Activated naive CD8-positive, alpha-beta T cell treated with anti-CD3 and anti-CD28 coated beads for 36 hours (primary cell): ENCODE measurements around the gene GREM2. TPM values are rescaled to one million over a fixed set of nuclear protein-coding genes. Genes with fewer than 3 reads are reported as not detected.

Experiments used
- DNase-seq: peaks from one replicate; pipeline ENCODE4 v3.0.0; 2021
- H3K27ac Mint-ChIP-seq: one replicate; pipeline ENCODE4 v1.8.0; 2022; ENCODE audit warnings: mild to moderate bottlenecking, moderate library complexity, mixed read lengths
- H3K27me3 Mint-ChIP-seq: one replicate; pipeline ENCODE4 v1.8.0; 2022; ENCODE audit warnings: mild to moderate bottlenecking, mixed read lengths
- H3K36me3 Mint-ChIP-seq: one replicate; pipeline ENCODE4 v1.8.0; 2021; ENCODE audit warnings: mild to moderate bottlenecking, mixed read lengths
- H3K4me1 Mint-ChIP-seq: one replicate; pipeline ENCODE4 v1.8.0; 2021; ENCODE audit warnings: mixed read lengths
- H3K4me3 Mint-ChIP-seq: one replicate; pipeline ENCODE4 v1.8.0; 2022; ENCODE audit warnings: mild to moderate bottlenecking, moderate library complexity, mixed read lengths
- H3K9me3 Mint-ChIP-seq: one replicate; pipeline ENCODE4 v1.8.0; 2022; ENCODE audit warnings: mixed read lengths
- total RNA-seq, 2 experiments: library from RNA; stranded (reverse); gene quantifications; one replicate each; pipeline ENCODE4 v1.2.3, GENCODE V29; 2021

The GREM2 gene
- not detected for total RNA-seq

DNA sequence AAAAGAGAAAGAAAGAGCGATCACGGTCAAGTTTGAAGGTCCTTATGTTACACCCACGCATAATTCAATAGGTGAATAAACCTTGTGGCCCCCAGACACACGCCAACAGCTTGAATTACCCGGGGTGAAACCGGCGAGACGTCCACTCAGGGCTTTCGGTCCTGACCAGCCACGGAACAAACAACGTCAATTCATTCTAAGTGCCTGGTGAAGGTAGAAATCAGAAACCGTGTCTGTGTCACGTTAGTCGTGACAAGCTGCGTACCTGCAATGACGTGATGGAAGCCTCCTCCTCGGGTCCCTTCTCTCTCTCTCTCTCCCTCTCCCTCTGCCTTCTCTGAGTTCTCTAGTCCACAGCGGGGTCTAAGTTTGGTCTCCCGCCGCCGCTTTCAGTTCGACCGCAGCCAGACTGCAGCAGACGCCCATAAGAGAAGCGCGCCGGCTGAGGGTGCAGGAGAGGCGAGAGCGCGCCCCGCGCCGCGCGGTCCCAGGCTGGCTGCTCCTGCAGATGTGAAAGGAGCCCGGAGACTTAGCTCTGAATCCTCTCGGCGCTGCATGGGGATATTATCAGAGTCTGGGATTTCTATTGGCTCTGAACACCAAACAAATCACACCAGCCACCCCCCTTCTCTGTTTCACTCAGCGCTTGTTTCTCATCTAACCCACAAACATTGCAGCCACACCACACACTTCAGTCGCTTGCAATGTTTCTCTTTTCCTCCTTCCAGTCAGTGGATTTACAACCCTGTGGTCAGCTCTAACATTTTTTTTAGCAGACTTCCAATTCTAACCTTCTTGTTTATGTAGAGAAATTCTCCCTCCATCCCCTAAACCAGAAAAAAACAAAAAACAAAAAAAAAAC lies at the start of gene GREM2:
Gene GREM2, minus strand, starts transcription at position 537 of the 862 bp plus-strand sequence. CDS start 118,680 bp downstream, outside the sequence.
- peak; percentile 41 for DNase-seq
- Mint-ChIP-seq H3K4me3 (peak within 1 kb of the TSS; percentile 79), H3K36me3 (no peaks in the 10 kb centered on the region), H3K9me3 (no peaks in the 10 kb centered on the region), H3K4me1 (peaks cover 25% of the 10 kb centered on the region), H3K27ac (no peak within 1 kb of the TSS), H3K27me3 (peaks cover 60% of the 10 kb centered on the region)

DNA sequence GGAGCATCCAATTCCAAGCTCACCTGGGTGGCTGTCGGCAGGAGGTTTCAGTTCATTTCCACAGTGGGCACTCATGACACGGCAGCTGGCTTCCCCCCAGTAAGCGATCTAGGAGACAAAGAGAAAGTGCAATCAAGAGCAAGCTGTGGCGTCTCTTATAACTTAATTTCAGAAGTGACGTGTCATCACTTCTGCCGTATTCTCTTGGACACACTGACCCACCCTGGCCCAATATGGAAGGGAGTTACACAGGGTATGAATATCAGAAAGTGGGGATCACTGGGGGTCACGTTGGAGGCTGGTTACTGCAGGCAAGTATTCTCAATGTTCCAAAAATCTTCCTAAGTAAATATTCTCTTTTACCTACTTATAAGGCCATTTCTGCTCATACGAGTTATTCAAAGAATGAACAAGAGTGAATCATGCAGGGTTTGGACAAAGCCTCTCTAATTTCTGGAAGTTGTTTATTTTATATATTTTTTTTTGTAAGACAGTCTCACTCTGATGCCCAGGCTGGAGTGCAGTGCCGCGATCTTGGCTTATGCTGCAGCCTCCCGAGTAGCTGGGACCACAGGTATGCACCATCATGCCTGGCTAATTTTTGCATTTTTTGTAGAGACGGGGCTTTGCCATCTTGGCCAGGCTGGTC lies 46.5 kb upstream of the GREM2 start:
- H3K36me3 Mint-ChIP-seq = no peaks in the 10 kb centered on the region
- H3K4me3 Mint-ChIP-seq = no peak overlapping the region
- no peak for DNase-seq
- H3K27ac Mint-ChIP-seq = no peak overlapping the region
- no peaks in the 10 kb centered on the region for H3K9me3 Mint-ChIP-seq
- no peaks in the 10 kb centered on the region for H3K27me3 Mint-ChIP-seq
- no peaks in the 10 kb centered on the region for H3K4me1 Mint-ChIP-seq

DNA sequence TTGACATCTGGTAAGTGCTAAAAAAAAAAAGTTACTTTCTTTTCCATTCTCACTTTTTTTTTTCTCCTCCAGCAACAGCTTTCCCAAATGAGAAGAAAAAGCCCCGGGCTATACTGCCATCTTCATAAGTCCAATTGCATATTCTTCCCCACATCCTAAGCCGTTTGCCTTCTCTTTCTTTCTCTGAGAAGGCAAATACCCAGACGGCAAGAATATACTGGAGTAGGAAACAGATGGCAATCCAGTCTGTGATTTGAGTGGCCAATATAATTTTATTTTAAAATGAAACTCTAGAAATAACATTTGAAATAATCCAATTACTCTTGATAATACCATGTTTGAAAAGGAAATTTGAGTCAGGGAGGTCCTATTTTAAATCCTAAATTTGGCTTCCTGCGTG lies 44.6 kb upstream of the GREM2 start:
- no peaks in the 10 kb centered on the region for H3K36me3 Mint-ChIP-seq
- DNase-seq = no peak
- H3K27me3 Mint-ChIP-seq = no peaks in the 10 kb centered on the region
- no peaks in the 10 kb centered on the region for H3K9me3 Mint-ChIP-seq
- H3K4me3 Mint-ChIP-seq = no peak overlapping the region
- H3K4me1 Mint-ChIP-seq = no peaks in the 10 kb centered on the region
- no peak overlapping the region for H3K27ac Mint-ChIP-seq

DNA sequence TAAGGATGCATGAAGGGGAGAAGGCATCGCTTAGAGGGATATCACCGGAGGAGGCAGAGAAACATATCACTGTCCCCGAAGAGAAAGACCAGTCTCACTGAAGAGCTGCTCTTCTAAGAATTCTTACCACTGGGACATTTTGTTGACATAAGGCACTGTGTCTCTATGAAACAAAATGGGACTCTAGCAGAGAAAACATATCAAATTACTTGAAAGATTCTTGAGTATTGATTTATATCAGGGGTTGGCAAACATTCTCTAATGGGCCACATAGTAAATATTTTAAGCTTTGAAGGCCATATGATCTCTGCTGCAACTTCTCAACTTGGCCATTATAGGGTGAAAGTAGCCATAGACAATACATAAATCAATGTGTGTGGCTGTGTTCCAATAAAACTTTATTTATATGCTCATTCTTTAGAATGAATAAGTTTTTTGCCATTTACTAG lies 41.0 kb upstream of the GREM2 start:
- no peaks in the 10 kb centered on the region for H3K4me1 Mint-ChIP-seq
- H3K27me3 Mint-ChIP-seq = no peaks in the 10 kb centered on the region
- H3K9me3 Mint-ChIP-seq = no peaks in the 10 kb centered on the region
- no peaks in the 10 kb centered on the region for H3K36me3 Mint-ChIP-seq
- H3K27ac Mint-ChIP-seq = no peak overlapping the region
- no peak overlapping the region for H3K4me3 Mint-ChIP-seq
- no peak for DNase-seq

DNA sequence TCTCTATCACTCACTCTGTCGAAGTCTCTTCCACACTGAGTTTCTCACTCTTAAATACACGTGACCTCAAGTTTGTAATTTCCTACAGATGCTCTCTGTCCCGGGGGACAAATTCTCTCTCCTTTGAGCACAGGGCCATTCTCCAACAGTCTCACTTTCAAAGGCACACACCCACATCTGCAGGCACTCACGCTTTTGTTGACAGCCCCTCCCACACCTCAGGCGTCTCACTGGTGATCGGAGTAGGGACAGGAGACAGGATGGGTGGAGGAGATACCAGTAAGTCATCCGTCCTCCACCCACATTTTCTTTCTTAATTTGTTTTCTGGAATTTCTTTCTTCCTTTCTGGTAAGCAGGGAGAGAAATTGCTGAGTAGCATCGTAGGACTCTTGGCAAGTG lies 40.6 kb upstream of the GREM2 start:
- no peak overlapping the region for H3K27ac Mint-ChIP-seq
- no peaks in the 10 kb centered on the region for H3K4me1 Mint-ChIP-seq
- no peak overlapping the region for H3K4me3 Mint-ChIP-seq
- H3K27me3 Mint-ChIP-seq = no peaks in the 10 kb centered on the region
- H3K36me3 Mint-ChIP-seq = no peaks in the 10 kb centered on the region
- no peak for DNase-seq
- H3K9me3 Mint-ChIP-seq = no peaks in the 10 kb centered on the region

DNA sequence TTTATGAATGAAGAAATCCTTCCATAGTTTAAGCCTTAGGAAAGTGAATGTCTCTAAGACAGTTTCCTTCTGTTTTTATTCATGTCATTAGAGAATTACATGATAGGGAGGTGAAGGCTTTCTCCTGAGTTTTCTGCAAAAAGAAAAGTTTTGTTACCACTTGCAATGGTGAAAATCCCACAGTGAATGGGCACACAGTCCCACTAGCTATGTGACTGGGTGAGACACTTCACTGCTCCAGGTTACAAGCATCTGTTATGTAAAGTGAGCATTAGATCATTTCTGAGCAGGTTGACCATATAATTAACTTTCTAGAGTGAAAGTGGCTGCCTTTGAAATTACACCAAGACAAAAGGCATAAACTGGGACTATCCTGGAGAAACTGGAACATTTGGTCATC lies 38.9 kb upstream of the GREM2 start:
- no peak for DNase-seq
- Mint-ChIP-seq H3K9me3 (no peaks in the 10 kb centered on the region), H3K36me3 (no peaks in the 10 kb centered on the region), H3K4me3 (no peak overlapping the region), H3K27me3 (no peaks in the 10 kb centered on the region), H3K27ac (no peak overlapping the region), H3K4me1 (no peaks in the 10 kb centered on the region)

DNA sequence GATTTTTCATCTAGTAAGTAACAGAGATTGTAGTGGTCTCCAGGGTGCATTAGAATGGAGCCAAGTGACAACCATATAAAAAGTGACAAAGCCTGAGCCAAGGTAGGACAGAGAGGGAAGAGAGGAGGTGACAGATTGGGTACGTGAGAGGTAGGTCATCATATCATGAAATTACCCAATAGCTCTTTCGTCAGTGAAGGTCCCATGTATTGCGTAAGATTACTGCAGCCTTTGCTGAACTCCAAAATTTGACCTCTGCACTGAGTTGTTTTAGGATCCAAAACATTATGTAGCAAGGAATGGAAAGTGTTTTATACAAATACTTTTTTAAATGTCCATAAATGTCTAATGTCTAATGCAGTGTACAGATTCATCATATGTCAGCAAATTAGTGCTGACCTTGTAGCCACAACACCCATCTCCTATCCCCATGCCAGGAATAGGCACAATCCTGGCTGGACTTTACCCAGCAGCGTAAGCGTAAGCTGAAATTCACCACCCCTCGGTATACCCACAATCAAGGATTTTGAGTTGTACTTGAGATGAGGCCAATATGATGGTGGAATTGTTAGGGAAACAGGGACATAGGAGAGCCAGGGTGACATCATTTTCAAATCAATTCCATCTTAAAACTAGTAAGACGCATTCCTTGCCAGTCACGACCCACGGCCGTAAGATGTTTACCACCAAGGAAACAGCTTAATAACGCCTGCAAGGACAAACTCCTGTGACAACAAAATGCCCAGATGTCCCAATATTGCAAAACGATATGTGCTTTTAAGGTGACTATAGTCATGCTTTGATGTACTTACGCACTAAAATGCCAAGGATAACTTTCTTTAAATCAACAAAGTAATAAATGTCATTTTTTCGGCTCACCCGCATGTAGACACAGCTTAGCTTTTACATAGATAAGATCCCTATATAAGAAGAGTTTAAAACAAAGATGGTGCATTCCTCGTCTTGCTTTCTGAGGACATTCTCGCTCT lies 38.1 kb upstream of the GREM2 start:
- no peak overlapping the region for H3K27ac Mint-ChIP-seq
- H3K4me1 Mint-ChIP-seq = no peaks in the 10 kb centered on the region
- DNase-seq = no peak
- no peaks in the 10 kb centered on the region for H3K9me3 Mint-ChIP-seq
- H3K27me3 Mint-ChIP-seq = no peaks in the 10 kb centered on the region
- H3K36me3 Mint-ChIP-seq = no peaks in the 10 kb centered on the region
- H3K4me3 Mint-ChIP-seq = no peak overlapping the region

DNA sequence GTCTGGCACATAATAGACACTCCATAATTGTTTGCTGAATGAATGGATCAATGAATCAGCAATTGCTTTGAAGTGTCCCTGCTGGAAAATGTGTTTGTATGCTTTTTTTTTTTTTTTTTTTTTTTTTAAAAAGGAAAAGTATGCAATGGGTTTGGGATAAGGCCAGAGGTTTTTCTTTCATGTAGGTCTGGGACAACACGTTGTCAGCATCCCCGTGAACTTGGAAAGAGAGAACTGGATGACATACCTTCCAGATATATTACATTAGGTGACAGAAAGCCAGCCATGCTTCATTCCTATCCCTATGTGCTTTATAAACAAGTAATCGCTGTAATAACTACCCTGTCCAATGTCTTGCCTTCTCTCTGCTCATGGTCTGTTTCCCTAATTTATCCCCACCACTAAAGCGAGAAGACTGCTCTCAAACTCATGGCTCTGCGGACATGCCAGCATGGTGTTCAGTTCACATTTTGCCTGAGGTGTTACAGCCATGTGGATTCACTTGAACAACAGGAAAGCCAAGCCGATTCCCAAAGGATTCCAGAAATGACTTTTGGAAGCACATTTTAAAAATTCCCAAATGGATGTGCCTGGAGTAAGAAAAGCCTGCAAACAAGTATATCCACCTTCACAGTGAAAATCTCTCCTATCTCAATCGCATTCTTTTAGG lies 34.8 kb upstream of the GREM2 start:
- Mint-ChIP-seq H3K36me3 (no peaks in the 10 kb centered on the region), H3K27me3 (no peaks in the 10 kb centered on the region), H3K4me3 (no peak overlapping the region), H3K4me1 (no peaks in the 10 kb centered on the region), H3K9me3 (no peaks in the 10 kb centered on the region), H3K27ac (no peak overlapping the region)
- no peak for DNase-seq

DNA sequence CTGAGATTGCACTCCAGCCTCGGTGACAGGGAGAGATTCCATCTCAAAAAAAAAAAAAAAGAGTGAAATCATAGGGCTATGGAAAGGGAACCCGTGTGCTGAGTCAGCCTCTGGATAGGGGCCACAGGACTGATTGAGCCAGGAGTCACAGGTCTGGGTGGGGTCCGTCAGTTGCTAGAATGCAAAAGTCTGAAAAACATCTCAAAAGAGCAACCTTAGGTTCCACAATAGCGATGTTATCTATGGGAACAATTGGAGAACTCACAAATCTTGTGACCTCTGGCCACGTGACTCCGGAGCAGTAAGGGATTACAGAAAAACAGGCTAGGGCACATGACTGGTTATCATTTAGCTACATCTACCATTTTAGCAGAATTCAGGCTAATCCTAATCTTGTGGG lies 32.8 kb upstream of the GREM2 start:
- Mint-ChIP-seq H3K27ac (no peak overlapping the region), H3K9me3 (no peaks in the 10 kb centered on the region), H3K27me3 (no peaks in the 10 kb centered on the region), H3K36me3 (no peaks in the 10 kb centered on the region), H3K4me1 (no peaks in the 10 kb centered on the region), H3K4me3 (no peak overlapping the region)
- no peak for DNase-seq

DNA sequence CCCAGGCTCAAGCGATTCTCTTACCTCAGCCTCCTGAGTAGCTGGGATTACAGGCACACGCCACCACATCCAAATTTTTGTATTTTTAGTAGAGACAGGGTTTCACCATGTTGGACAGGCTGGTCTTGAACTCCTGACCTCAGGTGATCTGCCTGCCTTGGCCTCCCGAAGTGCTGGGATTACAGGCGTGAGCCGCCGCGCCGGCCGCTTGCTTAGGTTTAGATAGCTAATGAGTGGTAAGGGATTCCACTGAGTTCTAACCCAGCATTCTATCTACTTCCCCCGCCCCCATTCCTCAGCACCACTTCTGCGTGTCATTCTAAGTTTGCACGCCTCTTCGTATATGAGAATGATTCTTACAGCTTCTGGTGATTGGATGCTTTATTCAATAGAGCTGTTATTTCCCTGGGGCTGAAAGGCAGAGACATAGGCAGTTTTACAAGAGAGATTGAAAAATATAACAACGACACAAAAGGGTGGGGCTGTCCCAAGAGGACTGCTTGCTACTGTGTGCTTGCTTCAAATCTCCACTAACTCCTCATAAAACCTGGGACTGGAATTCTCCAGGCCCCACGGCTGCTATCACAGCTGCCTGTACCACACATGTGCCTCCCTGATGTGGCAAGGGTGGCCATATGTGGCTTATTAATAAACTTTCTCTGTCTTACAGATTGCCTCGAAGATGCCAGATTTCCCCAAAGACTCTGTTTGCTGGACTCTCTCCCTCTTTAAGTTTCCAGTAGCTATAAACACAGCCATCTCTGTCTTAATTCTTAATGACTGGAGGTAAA lies 23.7 kb upstream of the GREM2 start:
- DNase-seq = no peak
- H3K27ac Mint-ChIP-seq = no peak overlapping the region
- no peaks in the 10 kb centered on the region for H3K4me1 Mint-ChIP-seq
- H3K27me3 Mint-ChIP-seq = no peaks in the 10 kb centered on the region
- peaks cover 1% of the 10 kb centered on the region for H3K9me3 Mint-ChIP-seq
- H3K36me3 Mint-ChIP-seq = no peaks in the 10 kb centered on the region
- no peak overlapping the region for H3K4me3 Mint-ChIP-seq

DNA sequence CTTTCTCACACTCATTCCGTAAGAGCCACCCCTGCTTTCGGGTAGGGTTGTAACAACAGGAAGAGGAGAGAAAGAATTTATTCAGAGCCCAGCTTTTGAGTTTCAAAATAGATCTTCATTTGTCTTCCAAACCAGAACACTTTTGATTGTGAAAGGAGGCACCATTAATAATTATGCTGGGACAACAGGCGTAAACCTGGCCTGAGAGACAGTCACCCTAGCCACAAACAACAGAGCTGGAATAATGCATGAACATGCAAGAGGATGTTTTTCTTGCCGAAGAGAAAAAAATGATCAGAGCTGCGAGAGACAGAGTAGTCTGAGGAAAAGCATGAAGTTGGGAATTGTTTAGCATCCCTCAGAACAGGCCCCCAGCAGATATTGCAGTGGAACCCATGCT lies 18.5 kb upstream of the GREM2 start:
- no peak for DNase-seq
- no peaks in the 10 kb centered on the region for H3K4me1 Mint-ChIP-seq
- H3K36me3 Mint-ChIP-seq = no peaks in the 10 kb centered on the region
- H3K27me3 Mint-ChIP-seq = no peaks in the 10 kb centered on the region
- no peak overlapping the region for H3K27ac Mint-ChIP-seq
- H3K9me3 Mint-ChIP-seq = peaks cover 1% of the 10 kb centered on the region
- H3K4me3 Mint-ChIP-seq = no peak overlapping the region

DNA sequence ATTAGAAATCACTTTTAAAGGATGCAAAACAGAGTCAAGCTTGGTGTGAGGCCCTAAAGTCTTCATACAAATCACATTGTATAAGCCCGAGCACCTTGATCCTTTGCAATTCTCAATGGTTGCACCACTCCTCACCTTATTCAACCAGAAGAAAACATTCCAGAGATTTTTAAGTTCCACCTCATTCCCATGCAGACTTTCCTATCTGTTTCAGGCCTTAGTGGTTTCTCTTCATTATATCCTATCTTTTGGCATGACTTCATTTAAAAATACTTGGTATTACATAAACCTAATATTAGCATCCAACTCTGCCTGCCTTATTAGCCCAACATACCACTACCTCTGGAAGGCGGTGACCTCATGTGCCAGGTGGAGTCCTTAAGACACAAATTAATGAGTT lies 9.3 kb upstream of the GREM2 start:
- no peaks in the 10 kb centered on the region for H3K9me3 Mint-ChIP-seq
- H3K4me3 Mint-ChIP-seq = no peak overlapping the region

DNA sequence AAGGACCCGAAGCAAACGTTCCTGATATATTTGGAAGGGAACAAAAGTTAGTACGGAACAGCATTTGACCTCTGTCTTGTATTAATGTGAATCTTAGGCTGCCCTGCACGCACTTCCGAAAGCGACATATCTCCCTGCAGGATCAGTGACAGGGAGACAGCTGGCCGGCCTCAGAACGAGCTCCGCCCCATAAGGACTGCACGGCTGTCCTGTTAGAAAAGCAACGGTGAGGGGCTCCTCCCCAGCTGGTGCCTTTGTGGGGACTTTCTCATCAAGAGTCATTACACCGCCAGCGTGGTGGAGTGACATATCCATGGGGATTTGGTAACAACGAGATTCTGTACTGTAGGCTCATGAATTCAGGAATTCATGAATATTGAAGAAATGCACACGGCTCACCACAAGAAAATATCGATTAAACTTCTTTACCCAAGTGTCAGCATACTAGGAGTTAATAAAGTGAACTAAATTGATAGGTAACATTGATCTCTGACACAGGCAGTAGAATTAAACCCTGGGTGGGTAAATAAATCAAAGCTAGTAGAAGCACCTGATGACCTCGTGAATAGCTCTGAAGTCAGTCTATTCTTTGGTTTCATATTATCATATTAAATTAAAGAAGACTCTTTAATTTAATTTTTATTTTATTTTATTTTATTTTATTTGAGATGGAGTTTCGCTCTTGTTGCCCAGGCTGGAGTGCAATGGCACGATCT lies 8.1 kb upstream of the GREM2 start:
- Mint-ChIP-seq H3K4me3 (no peak overlapping the region), H3K27ac (no peak overlapping the region), H3K36me3 (no peaks in the 10 kb centered on the region), H3K4me1 (no peaks in the 10 kb centered on the region), H3K27me3 (peaks cover 20% of the 10 kb centered on the region), H3K9me3 (no peaks in the 10 kb centered on the region)
- DNase-seq = no peak

More for the DNA sequence above, 9.3 kb upstream of the GREM2 start:
- Mint-ChIP-seq H3K4me1 (no peaks in the 10 kb centered on the region), H3K27me3 (peaks cover 20% of the 10 kb centered on the region), H3K36me3 (no peaks in the 10 kb centered on the region), H3K27ac (no peak overlapping the region)
- no peak for DNase-seq
